Psoas muscle (tissue), 8 donors: ENCODE measurements around the gene C4B. TPM values are rescaled to one million over a fixed set of nuclear protein-coding genes. Genes with fewer than 3 reads are reported as not detected.

Experiments
- ATAC-seq, 4 donors: fragments of 200-7000 bp; cut with Tn5 transposase; one replicate each; pipeline ENCODE4 v1.9.1; 2020; ENCODE audit warnings: moderate library complexity in 3 of 4, mild to moderate bottlenecking in 2 of 4
- DNase-seq, 2 donors: peaks; one replicate each; pipeline ENCODE4 v3.0.0-alpha.2; 2020
- H3K27ac ChIP-seq: fragments of 200-600 bp; one replicate; pipeline ENCODE4 v1.8.0; 2022
- H3K27me3 ChIP-seq, 3 donors: fragments of 200-600 bp in 1 of 3; one replicate each; pipeline versions ENCODE4 v1.6.1 to v1.8.0; 2013 to 2022; ENCODE audit warnings: low read length in 2 of 3, mild to moderate bottlenecking in 2 of 3, moderate library complexity in 1 of 3; ENCODE audit not compliant: insufficient read depth in 3 of 3
- H3K36me3 ChIP-seq, 2 donors: fragments of 200-600 bp in 1 of 2; one replicate each; pipeline versions ENCODE4 v1.6.1 to v1.8.0; 2013 to 2022; ENCODE audit warnings: low read depth in 1 of 2, mild to moderate bottlenecking in 1 of 2, moderate library complexity in 1 of 2; ENCODE audit not compliant: insufficient read depth in 1 of 2
- H3K4me1 ChIP-seq: fragments of 200-600 bp; one replicate; pipeline ENCODE4 v1.8.0; 2022
- H3K4me3 ChIP-seq: fragments of 200-600 bp; one replicate; pipeline ENCODE4 v1.8.0; 2022; ENCODE audit warnings: mild to moderate bottlenecking
- H3K9me3 ChIP-seq: fragments of 200-600 bp; one replicate; pipeline ENCODE4 v1.8.0; 2022
- CTCF ChIP-seq: fragments of 200-600 bp; IDR thresholded peaks from one replicate; pipeline ENCODE4 v1.8.0; 2022; ENCODE audit warnings: antibody characterized with exemption
- whole genome bisulfite sequencing, 3 donors: extraction: QIAGEN DNeasy Blood & Tissue Kit; methylation state at CpG; one replicate each; pipeline versions ENCODE4 v1.1.6 to v1.1.7; 2013; 5-methylcytosine and 5-hydroxymethylcytosine counted together
- intact Hi-C, 2 donors: fragments of 100-400 bp; cut with DNase I; formaldehyde crosslinking; loops; one replicate each; pipeline versions ENCODE4 v1.11.0 to v1.14.2; 2022
- polyA plus RNA-seq, 3 donors: library from polyadenylated mRNA; stranded (reverse); fragments of 200-250 nt; gene quantifications; one replicate each; pipeline ENCODE4 v1.2.3, GENCODE V29; 2013
- total RNA-seq, 4 donors: library from RNA; stranded (reverse); fragmentation: NEBNext Ultra II Directional in 2 of 4; extraction: Animal tissue kit (Norgen Biotek cat#: 25700) in 2 of 4; gene quantifications; one replicate each; pipeline versions ENCODE4 v1.2.1 to v1.2.4, GENCODE V29; 2021 to 2023
- donor health status: healthy with polysubstance abuse.
- donor health status: DM: no; HTN: no; CAD: no; lungs with moderate emphysema.
- donor health status: Bipolar disorder and iron deficiency.
- donor health status: healthy.
- donor health status: DM: yes; HTN: yes; CAD: no.
- donor health status: DM: no; HTN: no; CAD: no.
- donor health status: DM: no; HTN: no; CAD: no.
- donor health status: DM: yes; HTN: yes; CAD: no.

C4B gene
- total and polyA plus RNA-seq, 7 donors, result 2.6 to 12.6 (median 5.6) TPM

GRCh38 chr6:31968326-31968725 is 46.3 kb upstream of the C4B start:
- Histone ChIP-seq H3K9me3 (no peaks in the 10 kb centered on the region), H3K27me3 (no peaks in the 10 kb centered on the region), H3K27ac (no peak overlapping the region), H3K4me1 (peaks cover 16% of the 10 kb centered on the region), H3K4me3 (no peak overlapping the region), H3K36me3 (peaks cover 7 to 71% of the 10 kb centered on the region in 2 donors)
- WGBS, 3 donors, result 79 to 89% (median 81%) methylated on average over 11 of the region's 11 CpGs
- DNase-seq, result no peak
- intact Hi-C loops, result loop anchor here in 1 of 2 donors (10.0 kb wide), 1 partner anchor 424 kb away; the partner anchor contains the start of genes ATP6V1G2, DDX39B and NFKBIL1
- ATAC-seq, result no peak
- no peak for TF ChIP-seq CTCF

- intact Hi-C loops, result loop anchor here in 1 of 2 donors (10.0 kb wide), 1 partner anchor 424 kb away; the partner anchor contains the start of genes ATP6V1G2, DDX39B and NFKBIL1
- H3K36me3 ChIP-seq, result peaks cover 5 to 64% of the 10 kb centered on the region in 2 donors
- no peak for TF ChIP-seq CTCF
- ATAC-seq, result no peak
- H3K27me3 ChIP-seq, result no peaks in the 10 kb centered on the region
- no peak for DNase-seq
- H3K9me3 ChIP-seq, result no peaks in the 10 kb centered on the region
- WGBS, 3 donors, result 80 to 88% (median 85%) methylated on average over 22 to 23 of the region's 23 CpGs
- H3K4me3 ChIP-seq, result no peak overlapping the region
- no peak overlapping the region for H3K27ac ChIP-seq
- peaks cover 19% of the 10 kb centered on the region for H3K4me1 ChIP-seq
Observed at GRCh38 chr6:31968791-31969711, 45.5 kb upstream of the C4B start.

GRCh38 chr6:31969712-31970603 is 44.6 kb upstream of the C4B start:
- Histone ChIP-seq H3K36me3 (peaks cover 5 to 62% of the 10 kb centered on the region in 2 donors), H3K4me3 (peak overlapping the region; percentile 95), H3K4me1 (peaks cover 19% of the 10 kb centered on the region), H3K27me3 (no peaks in the 10 kb centered on the region), H3K27ac (peak overlapping the region; percentile 96), H3K9me3 (no peaks in the 10 kb centered on the region)
- DNase-seq (no peak), ATAC-seq (no peak)
- TF ChIP-seq CTCF, result no peak
- intact Hi-C loops, result loop anchor here in 1 of 2 donors (10.0 kb wide), 1 partner anchor 425 kb away; the partner anchor contains the start of genes ATP6V1G2, DDX39B and NFKBIL1
- 64 to 71% (median 65%) methylated on average over 17 of the region's 17 CpGs for WGBS, 3 donors

- Histone ChIP-seq H3K36me3 (peaks cover 2 to 55% of the 10 kb centered on the region in 2 donors), H3K4me1 (peaks cover 19% of the 10 kb centered on the region), H3K27ac (peak overlapping the region; percentile 96), H3K27me3 (no peaks in the 10 kb centered on the region), H3K4me3 (peak overlapping the region; percentile 95), H3K9me3 (no peaks in the 10 kb centered on the region)
- intact Hi-C loops, result no loop called here
- TF ChIP-seq CTCF, result no peak
- DNase-seq (peak in 1 of 2 donors; percentile 61), ATAC-seq (peak in 2 of 4 donors; percentile 7 to 9)
- 47 to 73% (median 49%) methylated on average over 14 to 18 of the region's 18 CpGs for WGBS, 3 donors
Observed at GRCh38 chr6:31970604-31971271, 43.9 kb upstream of the C4B start.
